ENCODE measurements around the gene GET4. TPM values are rescaled to one million over a fixed set of nuclear protein-coding genes. Genes with fewer than 3 reads are reported as not detected.

GET4 gene
- total and polyA plus RNA-seq, 4 donors: 19.5 to 34.7 (median 27.3) TPM

DNA sequence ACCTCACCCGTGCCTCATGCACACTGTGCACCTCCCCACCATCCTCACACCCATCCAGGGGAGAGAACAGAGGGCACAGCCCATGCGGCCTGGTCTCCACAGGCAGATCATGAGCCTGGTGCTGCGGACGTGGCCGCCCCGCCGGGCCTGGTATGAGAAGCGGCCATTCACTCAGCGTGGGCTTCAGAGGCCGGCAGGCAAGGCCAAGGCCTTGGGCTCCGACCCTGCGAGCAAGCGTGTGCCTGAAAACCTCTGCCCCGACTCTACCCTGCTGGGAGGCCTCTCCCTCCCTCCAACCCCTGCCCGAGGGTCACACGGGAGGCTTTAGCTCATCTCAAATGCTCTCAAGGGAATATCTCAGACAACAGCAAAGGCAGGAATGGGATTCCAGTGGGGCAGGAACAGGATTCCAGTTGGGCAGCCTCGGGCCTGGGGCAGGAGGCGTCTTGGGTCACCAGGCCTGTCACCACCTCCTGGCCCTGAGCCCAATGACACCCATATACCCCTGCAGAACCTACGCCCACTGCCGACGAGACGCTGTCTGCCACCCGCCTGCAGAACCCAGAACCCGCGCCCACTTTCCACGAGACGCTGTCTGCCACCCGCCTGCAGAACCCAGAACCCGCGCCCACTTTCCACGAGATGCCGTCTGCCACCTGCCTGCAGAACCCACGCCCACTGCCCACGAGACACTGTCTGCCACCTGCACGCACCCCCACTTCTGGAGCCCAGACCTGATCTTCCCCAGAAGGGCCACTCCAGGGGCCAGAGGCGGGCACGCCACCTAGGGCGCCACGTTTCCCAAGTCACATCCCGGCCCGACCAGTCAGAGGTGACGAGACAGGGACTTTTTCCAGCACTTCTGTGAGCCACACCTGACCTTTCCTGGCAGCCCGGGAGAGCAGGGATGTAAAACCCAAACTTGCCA, 39.2 kb downstream of the GET4 start:
- 89% methylated on average over 43 of the region's 43 CpGs for WGBS
- DNase-seq (ENCODE audit: low spot score): no peak
- Histone ChIP-seq H3K4me1 (ENCODE audit: control insufficient read depth in 4 of 4, insufficient read depth in 4 of 4, low read length in 3 of 4) (no peaks in the 10 kb centered on the region), H3K4me3 (ENCODE audit: low read depth in 1 of 3, low read length in 3 of 3) (no peak overlapping the region), H3K36me3 (ENCODE audit: control insufficient read depth in 4 of 4, insufficient read depth in 3 of 4, low read depth in 1 of 4, low read length in 3 of 4) (no peaks in the 10 kb centered on the region), H3K9me3 (ENCODE audit: control insufficient read depth in 4 of 4, low read length in 3 of 4) (no peaks in the 10 kb centered on the region), H3K27ac (ENCODE audit: low read depth in 1 of 2, low read length in 2 of 2) (no peak overlapping the region), H3K9ac (ENCODE audit: low read depth in 1 of 2, low read length in 2 of 2) (no peak overlapping the region), H3K27me3 (ENCODE audit: control insufficient read depth in 4 of 4, insufficient read depth in 4 of 4, low read length in 3 of 4) (no peaks in the 10 kb centered on the region)
- TF ChIP-seq YY1 (IDR thresholded peaks at IDR 0.05) (no peak), RXRA (IDR thresholded peaks at IDR 0.05) (no peak)
- TF ChIP-seq, protein P1, sequence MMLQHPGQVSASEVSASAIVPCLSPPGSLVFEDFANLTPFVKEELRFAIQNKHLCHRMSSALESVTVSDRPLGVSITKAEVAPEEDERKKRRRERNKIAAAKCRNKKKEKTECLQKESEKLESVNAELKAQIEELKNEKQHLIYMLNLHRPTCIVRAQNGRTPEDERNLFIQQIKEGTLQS (IDR thresholded peaks at IDR 0.05): no peak

DNA sequence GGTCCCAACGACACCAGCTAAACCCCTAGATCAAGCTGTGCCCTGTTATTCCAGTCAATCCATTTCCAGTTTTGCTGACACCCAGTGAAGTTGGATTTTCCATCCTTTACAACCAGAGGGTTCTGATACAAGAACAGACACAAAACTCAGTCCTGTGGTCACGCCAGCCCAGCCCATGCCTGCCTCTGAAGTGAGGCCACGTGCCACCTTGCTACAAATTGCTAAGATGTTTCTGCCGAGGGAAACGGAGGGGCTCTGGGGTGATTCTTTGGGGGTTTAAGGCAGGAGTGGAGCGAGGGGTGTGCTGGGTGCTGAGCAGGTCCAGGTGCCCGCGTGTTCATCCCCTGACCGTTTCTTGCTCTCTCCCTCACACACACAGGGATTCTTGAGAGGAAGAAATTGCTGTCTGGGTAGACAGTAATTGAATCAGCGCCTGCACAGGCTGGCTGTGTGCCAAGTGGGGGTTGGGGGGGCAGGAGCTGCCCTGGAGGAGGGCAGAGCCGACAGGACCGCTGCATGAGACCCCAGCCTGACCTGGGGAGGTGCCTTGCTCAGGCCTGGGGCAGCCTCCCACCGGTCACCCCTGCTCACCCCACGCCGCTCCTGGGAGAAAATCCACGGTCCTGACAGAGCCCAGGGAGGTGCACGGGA, 40.1 kb downstream of the GET4 start:
- no peaks in the 10 kb centered on the region for H3K9me3 ChIP-seq (ENCODE audit: control insufficient read depth in 4 of 4, low read length in 3 of 4)
- H3K4me1 ChIP-seq (ENCODE audit: control insufficient read depth in 4 of 4, insufficient read depth in 4 of 4, low read length in 3 of 4): no peaks in the 10 kb centered on the region
- no peaks in the 10 kb centered on the region for H3K27me3 ChIP-seq (ENCODE audit: control insufficient read depth in 4 of 4, insufficient read depth in 4 of 4, low read length in 3 of 4)
- no peaks in the 10 kb centered on the region for H3K36me3 ChIP-seq (ENCODE audit: control insufficient read depth in 4 of 4, insufficient read depth in 3 of 4, low read depth in 1 of 4, low read length in 3 of 4)
- no peak overlapping the region for H3K4me3 ChIP-seq (ENCODE audit: low read depth in 1 of 3, low read length in 3 of 3)
- TF ChIP-seq GABPA (IDR thresholded peaks at IDR 0.05 in 1 of 2, conservative IDR thresholded peaks at IDR 0.05 in 1 of 2) (no peak), HNF4A (conservative IDR thresholded peaks at IDR 0.05) (no peak), SP1 (IDR thresholded peaks at IDR 0.05) (no peak), FOXA1 (IDR thresholded peaks at IDR 0.05) (no peak), RXRA (IDR thresholded peaks at IDR 0.05) (no peak), YY1 (IDR thresholded peaks at IDR 0.05) (no peak), NR2F2 (IDR thresholded peaks at IDR 0.05) (no peak)
- H3K27ac ChIP-seq (ENCODE audit: low read depth in 1 of 2, low read length in 2 of 2): no peak overlapping the region
- H3K9ac ChIP-seq (ENCODE audit: low read depth in 1 of 2, low read length in 2 of 2): no peak overlapping the region
- 67% methylated on average over 17 of the region's 17 CpGs for WGBS
- no peak for DNase-seq (ENCODE audit: low spot score)

DNA sequence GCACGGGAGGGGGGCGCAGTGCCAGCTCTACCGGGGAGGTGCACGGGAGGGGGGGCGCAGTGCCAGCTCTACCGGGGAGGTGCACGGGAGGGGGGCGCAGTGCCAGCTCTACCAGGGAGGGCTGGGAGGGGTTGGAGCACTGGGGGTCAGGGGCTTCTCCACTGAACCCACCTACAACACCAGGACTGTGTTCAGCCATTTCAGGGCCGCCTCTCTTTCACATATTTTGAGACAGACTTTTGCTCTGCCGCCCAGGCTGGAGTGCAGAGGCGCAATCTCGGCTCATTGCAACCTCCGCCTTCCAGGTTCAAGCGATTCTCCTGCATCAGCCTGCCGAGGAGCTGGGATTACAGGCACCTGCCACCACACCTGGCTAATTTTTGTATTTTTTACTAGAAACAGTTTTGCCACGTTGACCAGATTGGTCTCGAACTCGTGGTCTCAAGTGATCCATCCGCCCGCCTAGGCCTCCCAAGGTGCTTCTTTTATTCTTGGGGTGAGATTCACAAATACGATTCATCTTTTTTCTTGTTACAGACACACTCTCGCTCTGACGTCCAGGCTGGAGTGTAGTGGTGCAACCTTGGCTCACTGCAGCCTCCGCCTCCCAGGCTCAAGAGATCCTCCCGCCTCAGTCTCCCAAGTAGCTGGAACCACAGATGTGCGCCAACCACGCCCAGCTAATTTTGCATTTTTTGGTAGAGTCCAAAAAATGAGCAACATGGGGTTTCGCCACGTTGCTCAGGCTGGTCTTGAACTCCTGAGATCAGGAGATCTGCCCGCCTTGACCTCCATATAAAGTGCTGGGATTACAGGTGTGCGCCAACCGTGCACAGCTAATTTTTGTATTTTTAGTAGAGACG, 41.1 kb downstream of the GET4 start:
- Histone ChIP-seq H3K27ac (ENCODE audit: low read depth in 1 of 2, low read length in 2 of 2) (no peak overlapping the region), H3K4me3 (ENCODE audit: low read depth in 1 of 3, low read length in 3 of 3) (no peak overlapping the region), H3K27me3 (ENCODE audit: control insufficient read depth in 4 of 4, insufficient read depth in 4 of 4, low read length in 3 of 4) (no peaks in the 10 kb centered on the region), H3K9me3 (ENCODE audit: control insufficient read depth in 4 of 4, low read length in 3 of 4) (no peaks in the 10 kb centered on the region), H3K9ac (ENCODE audit: low read depth in 1 of 2, low read length in 2 of 2) (no peak overlapping the region), H3K36me3 (ENCODE audit: control insufficient read depth in 4 of 4, insufficient read depth in 3 of 4, low read depth in 1 of 4, low read length in 3 of 4) (no peaks in the 10 kb centered on the region), H3K4me1 (ENCODE audit: control insufficient read depth in 4 of 4, insufficient read depth in 4 of 4, low read length in 3 of 4) (no peaks in the 10 kb centered on the region)
- no peak for DNase-seq (ENCODE audit: low spot score)
- WGBS: 84% methylated on average over 29 of the region's 33 CpGs
- TF ChIP-seq NR2F2 (IDR thresholded peaks at IDR 0.05) (no peak), FOXA2 (IDR thresholded peaks at IDR 0.05) (no peak), TAF1 (conservative IDR thresholded peaks at IDR 0.05) (no peak)
- TF ChIP-seq, protein P2, sequence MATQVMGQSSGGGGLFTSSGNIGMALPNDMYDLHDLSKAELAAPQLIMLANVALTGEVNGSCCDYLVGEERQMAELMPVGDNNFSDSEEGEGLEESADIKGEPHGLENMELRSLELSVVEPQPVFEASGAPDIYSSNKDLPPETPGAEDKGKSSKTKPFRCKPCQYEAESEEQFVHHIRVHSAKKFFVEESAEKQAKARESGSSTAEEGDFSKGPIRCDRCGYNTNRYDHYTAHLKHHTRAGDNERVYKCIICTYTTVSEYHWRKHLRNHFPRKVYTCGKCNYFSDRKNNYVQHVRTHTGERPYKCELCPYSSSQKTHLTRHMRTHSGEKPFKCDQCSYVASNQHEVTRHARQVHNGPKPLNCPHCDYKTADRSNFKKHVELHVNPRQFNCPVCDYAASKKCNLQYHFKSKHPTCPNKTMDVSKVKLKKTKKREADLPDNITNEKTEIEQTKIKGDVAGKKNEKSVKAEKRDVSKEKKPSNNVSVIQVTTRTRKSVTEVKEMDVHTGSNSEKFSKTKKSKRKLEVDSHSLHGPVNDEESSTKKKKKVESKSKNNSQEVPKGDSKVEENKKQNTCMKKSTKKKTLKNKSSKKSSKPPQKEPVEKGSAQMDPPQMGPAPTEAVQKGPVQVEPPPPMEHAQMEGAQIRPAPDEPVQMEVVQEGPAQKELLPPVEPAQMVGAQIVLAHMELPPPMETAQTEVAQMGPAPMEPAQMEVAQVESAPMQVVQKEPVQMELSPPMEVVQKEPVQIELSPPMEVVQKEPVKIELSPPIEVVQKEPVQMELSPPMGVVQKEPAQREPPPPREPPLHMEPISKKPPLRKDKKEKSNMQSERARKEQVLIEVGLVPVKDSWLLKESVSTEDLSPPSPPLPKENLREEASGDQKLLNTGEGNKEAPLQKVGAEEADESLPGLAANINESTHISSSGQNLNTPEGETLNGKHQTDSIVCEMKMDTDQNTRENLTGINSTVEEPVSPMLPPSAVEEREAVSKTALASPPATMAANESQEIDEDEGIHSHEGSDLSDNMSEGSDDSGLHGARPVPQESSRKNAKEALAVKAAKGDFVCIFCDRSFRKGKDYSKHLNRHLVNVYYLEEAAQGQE (IDR thresholded peaks at IDR 0.05): no peak
